Fibroblast of the aortic adventitia (primary cell): ENCODE data around the gene CACNA2D2. TPM values are rescaled to one million over a fixed set of nuclear protein-coding genes. Genes with fewer than 3 reads are reported as not detected.

ENCODE experiments used
- DNase-seq: peaks from one replicate; pipeline ENCODE4 v3.0.0-alpha.2; 2010; ENCODE audit warnings: low read depth
- H3K4me3 ChIP-seq: 2 replicates; pipeline ENCODE4 v1.5.1; 2011; ENCODE audit warnings: low read depth, mild to moderate bottlenecking, control low read depth, low read length, moderate library complexity
- total RNA-seq: library from RNA; depleted of rRNA; stranded (reverse); fragments of >200 nt; gene quantifications from 2 replicates; pipeline ENCODE4 v1.2.3, GENCODE V29; 2012; ENCODE audit warnings: low replicate concordance
- TF ChIP-seq, protein P1 (sequence below): IDR thresholded peaks from 2 replicates; pipeline ENCODE4 v1.5.1; 2011; ENCODE audit warnings: mild to moderate bottlenecking, low read length, control low read depth, inconsistent platforms; ENCODE audit not compliant: insufficient read depth

The CACNA2D2 gene
- total RNA-seq, result not detected in 2 replicates

DNA sequence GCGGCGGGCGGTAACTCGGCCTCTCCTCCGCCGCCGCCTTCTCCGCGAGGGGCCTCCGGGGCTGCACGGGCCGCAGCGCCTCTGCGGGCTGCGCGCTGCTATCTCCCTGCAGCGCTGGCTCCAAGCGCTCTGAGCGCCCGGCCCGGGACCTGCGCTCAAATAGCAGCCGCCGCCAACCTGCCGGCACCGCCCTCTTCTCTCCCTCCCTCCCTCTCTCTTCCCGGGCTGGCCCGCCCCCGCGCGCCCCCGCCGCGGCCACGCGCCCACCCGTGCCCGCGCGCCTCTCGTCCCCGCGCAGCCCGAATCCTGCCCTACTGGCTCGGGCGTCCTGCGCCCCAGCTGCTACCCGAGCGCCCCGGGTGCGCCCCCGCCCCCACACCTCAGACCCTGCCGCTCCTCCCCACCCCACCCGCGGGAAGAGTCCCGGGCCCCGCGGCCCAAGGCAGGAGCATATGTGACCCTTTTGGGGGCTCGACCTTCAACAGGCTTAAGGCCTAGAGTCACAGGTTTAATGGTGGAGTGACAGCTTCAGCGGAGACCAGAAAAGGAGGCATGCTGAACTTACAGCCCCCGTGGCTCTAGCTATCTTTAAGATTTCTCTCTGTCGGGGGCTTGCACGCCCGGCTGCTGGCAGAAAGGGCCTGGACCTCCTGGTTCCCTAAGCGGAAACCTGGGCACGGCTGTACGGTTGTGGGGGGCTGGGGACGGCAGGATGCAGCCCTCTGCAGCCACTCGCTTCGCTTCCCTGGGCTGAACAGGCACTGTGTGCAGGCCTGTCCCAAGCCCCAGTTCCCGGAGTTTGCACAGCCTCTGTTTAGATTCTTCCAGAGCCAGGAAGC is at the start of gene CACNA2D2:
Gene CACNA2D2, minus strand, starts transcription at position 131 of the 839 bp plus-strand sequence. CDS start 211 bp downstream, outside the sequence.
- TF ChIP-seq, protein P1, sequence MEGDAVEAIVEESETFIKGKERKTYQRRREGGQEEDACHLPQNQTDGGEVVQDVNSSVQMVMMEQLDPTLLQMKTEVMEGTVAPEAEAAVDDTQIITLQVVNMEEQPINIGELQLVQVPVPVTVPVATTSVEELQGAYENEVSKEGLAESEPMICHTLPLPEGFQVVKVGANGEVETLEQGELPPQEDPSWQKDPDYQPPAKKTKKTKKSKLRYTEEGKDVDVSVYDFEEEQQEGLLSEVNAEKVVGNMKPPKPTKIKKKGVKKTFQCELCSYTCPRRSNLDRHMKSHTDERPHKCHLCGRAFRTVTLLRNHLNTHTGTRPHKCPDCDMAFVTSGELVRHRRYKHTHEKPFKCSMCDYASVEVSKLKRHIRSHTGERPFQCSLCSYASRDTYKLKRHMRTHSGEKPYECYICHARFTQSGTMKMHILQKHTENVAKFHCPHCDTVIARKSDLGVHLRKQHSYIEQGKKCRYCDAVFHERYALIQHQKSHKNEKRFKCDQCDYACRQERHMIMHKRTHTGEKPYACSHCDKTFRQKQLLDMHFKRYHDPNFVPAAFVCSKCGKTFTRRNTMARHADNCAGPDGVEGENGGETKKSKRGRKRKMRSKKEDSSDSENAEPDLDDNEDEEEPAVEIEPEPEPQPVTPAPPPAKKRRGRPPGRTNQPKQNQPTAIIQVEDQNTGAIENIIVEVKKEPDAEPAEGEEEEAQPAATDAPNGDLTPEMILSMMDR, result no peak
- H3K4me3 ChIP-seq, result no peak within 1 kb of the TSS
- no peak for DNase-seq

DNA sequence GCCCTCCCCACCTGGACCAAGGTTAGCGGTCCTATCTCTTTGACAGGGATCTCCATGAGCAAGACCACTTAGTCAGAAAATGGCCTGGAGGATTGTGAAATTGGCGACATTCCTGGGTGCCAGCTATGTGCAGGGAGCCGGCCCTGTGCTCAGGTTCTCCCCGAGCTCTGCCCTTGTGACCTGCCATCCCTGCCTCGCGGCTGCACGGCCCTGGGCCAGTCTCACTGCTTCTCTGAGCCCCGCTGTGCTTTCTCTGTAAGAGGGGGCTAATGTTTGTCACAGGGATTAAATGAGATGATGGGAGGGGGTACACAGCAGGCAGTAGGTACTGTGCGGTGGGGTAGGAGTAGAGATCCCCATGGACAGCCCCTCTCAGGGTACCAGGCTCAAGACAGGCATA is 49.2 kb upstream of the CACNA2D2 start:
- H3K4me3 ChIP-seq, result no peak overlapping the region
- TF ChIP-seq, protein P1, result no peak
- DNase-seq, result no peak

DNA sequence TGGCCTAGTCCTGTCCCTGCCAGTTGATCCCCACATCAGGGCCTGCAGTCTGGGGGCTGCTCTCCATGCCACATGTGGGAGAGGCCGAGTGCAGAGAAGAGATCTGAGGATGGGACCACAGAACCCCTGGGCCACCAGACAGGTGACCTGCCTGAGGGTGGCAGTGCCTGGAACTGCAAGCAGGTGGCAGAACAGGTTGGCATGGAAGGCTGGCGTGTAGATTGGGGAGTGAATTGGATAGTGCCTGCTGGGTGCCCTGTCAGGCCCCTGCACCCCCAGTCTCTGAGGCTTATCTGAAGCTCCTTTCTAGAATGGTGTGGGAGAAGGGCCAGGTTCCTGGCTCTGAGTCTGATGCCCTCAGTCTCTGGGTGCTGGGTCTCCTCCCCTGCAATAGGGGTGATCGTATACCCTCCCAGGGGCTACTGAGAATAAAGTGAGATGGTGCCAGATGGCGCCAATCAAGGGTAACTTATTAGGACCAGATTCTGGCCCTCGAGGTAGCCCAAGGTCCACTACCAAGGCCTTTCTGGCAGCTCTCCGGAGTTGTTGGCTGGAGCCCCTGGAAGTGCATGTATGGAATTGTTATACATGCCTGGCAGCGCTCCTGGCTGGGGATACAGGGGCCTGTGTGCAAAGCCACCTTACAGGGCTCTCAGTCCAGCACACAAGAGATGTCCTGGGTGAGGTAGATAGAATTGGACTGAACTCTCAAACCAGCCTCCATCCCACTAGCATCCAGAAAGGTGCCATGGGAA is 48.4 kb upstream of the CACNA2D2 start:
- TF ChIP-seq, protein P1, result no peak
- no peak overlapping the region for H3K4me3 ChIP-seq
- no peak for DNase-seq

DNA sequence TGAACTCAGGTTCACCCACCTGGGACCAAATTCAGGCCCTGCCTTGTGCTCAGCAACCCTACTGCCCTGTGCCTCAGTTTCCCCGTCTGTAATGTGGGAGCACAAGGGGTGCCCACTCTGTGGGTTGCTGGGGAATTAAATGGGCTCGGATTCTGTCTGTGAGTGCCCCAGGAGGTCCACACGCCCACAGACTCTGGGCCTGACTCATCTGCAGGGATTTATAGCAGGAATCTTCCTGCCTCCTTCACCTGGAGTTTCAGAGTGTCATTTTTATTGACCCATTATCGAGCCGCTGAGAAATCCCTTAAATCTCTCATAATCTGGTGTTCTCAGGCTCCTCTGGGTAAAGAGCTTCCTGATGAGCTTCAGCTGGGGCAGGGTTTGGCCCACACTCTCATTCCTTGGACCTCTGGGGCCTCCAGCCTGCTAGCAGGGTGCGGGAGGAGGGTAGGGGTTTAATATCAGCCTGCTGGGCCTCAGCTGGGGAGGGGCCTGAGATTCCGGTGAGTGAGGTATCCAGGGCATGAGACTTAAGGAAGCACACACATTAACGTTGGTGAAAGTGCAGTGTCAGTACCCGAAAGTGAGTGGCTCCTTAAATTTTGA is 47.7 kb upstream of the CACNA2D2 start:
- DNase-seq, result no peak
- no peak overlapping the region for H3K4me3 ChIP-seq
- TF ChIP-seq, protein P1, result no peak

DNA sequence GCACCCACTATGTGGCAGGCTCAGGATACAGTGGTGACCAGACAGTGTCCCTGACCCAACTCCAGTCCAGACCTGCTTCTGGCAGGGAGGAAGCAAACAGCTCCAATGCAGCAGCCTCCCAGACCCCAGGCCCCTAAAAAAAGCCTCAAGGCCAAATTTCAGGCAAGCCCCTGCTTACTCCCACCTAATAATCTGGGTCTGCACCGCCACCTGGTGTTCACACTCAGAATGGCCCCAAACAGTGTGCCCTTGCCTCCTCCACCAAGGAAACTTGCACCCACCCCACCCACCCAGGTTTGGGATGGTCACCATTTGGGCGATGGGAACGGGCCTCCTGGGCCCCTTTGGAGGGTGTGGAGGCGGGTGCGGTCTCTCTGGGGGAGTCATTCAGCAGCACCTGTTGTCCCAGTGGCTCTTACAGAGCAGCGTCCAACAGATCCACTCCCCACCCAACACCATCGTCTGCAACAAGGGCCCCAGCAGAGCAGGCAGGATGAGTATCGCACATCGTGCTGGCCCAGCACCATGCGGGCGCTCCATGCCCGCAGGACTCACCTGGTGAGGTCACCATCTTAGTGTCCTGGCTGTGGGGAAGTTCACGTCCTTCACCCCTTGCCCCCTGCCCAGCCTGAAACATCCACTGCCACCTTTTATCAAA is 46.8 kb upstream of the CACNA2D2 start:
- TF ChIP-seq, protein P1, result peak; percentile 80
- no peak overlapping the region for H3K4me3 ChIP-seq
- peak; percentile 46 for DNase-seq

DNA sequence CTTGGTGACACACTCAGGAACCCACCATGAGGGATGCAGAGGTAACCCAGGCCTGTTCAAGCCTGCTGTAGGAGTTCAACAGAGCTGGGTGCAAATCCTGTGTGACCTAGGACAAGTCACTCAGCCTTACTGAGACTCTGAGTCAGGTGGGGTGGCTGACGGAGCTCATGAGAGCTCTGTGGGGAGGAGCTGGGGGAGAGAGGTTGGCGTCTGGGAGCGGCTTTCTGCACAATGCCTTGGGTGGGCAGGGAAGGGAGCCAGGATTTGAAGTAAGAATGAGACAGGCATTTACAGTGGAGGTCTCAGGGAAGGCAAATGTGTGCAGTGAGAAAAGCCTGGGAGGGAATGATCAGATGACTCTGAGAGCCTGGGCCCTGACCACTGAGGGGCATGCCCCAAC is 45.8 kb upstream of the CACNA2D2 start:
- no peak for DNase-seq
- H3K4me3 ChIP-seq, result no peak overlapping the region
- TF ChIP-seq, protein P1, result no peak
